Activated naive CD8-positive, alpha-beta T cell treated with anti-CD3 and anti-CD28 coated beads, Interleukin-2, amount 10 ng/mL, durations not matched to agents 7 days and 5 days (primary cell): Measurements from ENCODE around the gene WIF1. TPM values are rescaled to one million over a fixed set of nuclear protein-coding genes. Genes with fewer than 3 reads are reported as not detected.

Experiments
- ATAC-seq: fragments of 150-1000 bp; cut with Tn5 transposase; one replicate; pipeline ENCODE4 v1.10.0; 2021; ENCODE audit warnings: low read depth, moderate library complexity
- POLR2A ChIA-PET: fragments of 350-600 bp; sonication (Branson Sonifier 250); formaldehyde crosslinking; loops from one replicate; lab custom pipeline; 2021; ENCODE audit warnings: antibody characterized with exemption; lab: Charles Lee
- DNase-seq: peaks from one replicate; pipeline ENCODE4 v3.0.0; 2021
- H3K27ac Mint-ChIP-seq: one replicate; pipeline ENCODE4 v1.8.0; 2022; ENCODE audit warnings: mild to moderate bottlenecking, mixed read lengths
- H3K27me3 Mint-ChIP-seq: one replicate; pipeline ENCODE4 v1.8.0; 2022; ENCODE audit warnings: mild to moderate bottlenecking, moderate library complexity, mixed read lengths
- H3K36me3 Mint-ChIP-seq: one replicate; pipeline ENCODE4 v1.8.0; 2021; ENCODE audit warnings: mild to moderate bottlenecking, mixed read lengths
- H3K4me1 Mint-ChIP-seq: one replicate; pipeline ENCODE4 v1.8.0; 2021; ENCODE audit warnings: mixed read lengths
- H3K4me3 Mint-ChIP-seq: one replicate; pipeline ENCODE4 v1.8.0; 2022; ENCODE audit warnings: mild to moderate bottlenecking, moderate library complexity, mixed read lengths
- H3K9me3 Mint-ChIP-seq: one replicate; pipeline ENCODE4 v1.8.0; 2021; ENCODE audit warnings: mixed read lengths
- total RNA-seq, 2 experiments: library from RNA; stranded (reverse); gene quantifications; one replicate each; pipeline ENCODE4 v1.2.3, GENCODE V29; 2021

Gene WIF1
- total RNA-seq, 2 experiments from 2014 or later, result not detected

GRCh38 chr12:65152012-65152411 lies 30.9 kb upstream of the WIF1 start:
- Mint-ChIP-seq H3K9me3 (no peaks in the 10 kb centered on the region), H3K4me3 (no peak overlapping the region), H3K36me3 (no peaks in the 10 kb centered on the region), H3K27ac (no peak overlapping the region), H3K27me3 (peaks cover 9% of the 10 kb centered on the region), H3K4me1 (peaks cover 18% of the 10 kb centered on the region)
- ATAC-seq (no peak), DNase-seq (no peak)
- POLR2A ChIA-PET, result no interaction called here

- no peak for DNase-seq
- POLR2A ChIA-PET, result interaction anchor here (0.6 kb wide), 1 partner anchor 15 kb away, joined by 3 read pairs; no protein-coding TSS in a partner anchor
- no peak overlapping the region for H3K4me3 Mint-ChIP-seq
- H3K4me1 Mint-ChIP-seq, result peaks cover 4% of the 10 kb centered on the region
- H3K9me3 Mint-ChIP-seq, result no peaks in the 10 kb centered on the region
- no peaks in the 10 kb centered on the region for H3K36me3 Mint-ChIP-seq
- no peak overlapping the region for H3K27ac Mint-ChIP-seq
- peaks cover 37% of the 10 kb centered on the region for H3K27me3 Mint-ChIP-seq
- no peak for ATAC-seq
Measured at GRCh38 chr12:65147312-65147905, 26.3 kb upstream of the WIF1 start.

GRCh38 chr12:65140738-65141137 lies 19.6 kb upstream of the WIF1 start:
- peaks cover 5% of the 10 kb centered on the region for H3K9me3 Mint-ChIP-seq
- peaks cover 70% of the 10 kb centered on the region for H3K27me3 Mint-ChIP-seq
- no peak overlapping the region for H3K27ac Mint-ChIP-seq
- no peak for ATAC-seq
- H3K36me3 Mint-ChIP-seq, result no peaks in the 10 kb centered on the region
- POLR2A ChIA-PET, result no interaction called here
- no peaks in the 10 kb centered on the region for H3K4me1 Mint-ChIP-seq
- H3K4me3 Mint-ChIP-seq, result no peak overlapping the region
- no peak for DNase-seq

GRCh38 chr12:65139389-65139788 lies 18.3 kb upstream of the WIF1 start:
- POLR2A ChIA-PET, result no interaction called here
- H3K4me3 Mint-ChIP-seq, result no peak overlapping the region
- no peak for DNase-seq
- no peaks in the 10 kb centered on the region for H3K36me3 Mint-ChIP-seq
- H3K27ac Mint-ChIP-seq, result no peak overlapping the region
- H3K27me3 Mint-ChIP-seq, result peaks cover 61% of the 10 kb centered on the region
- H3K9me3 Mint-ChIP-seq, result peaks cover 5% of the 10 kb centered on the region
- H3K4me1 Mint-ChIP-seq, result no peaks in the 10 kb centered on the region
- ATAC-seq, result no peak

GRCh38 chr12:65133879-65134278 lies 12.8 kb upstream of the WIF1 start:
- Mint-ChIP-seq H3K4me1 (no peaks in the 10 kb centered on the region), H3K27ac (no peak overlapping the region), H3K27me3 (peaks cover 41% of the 10 kb centered on the region), H3K4me3 (no peak overlapping the region), H3K9me3 (peaks cover 5% of the 10 kb centered on the region), H3K36me3 (no peaks in the 10 kb centered on the region)
- DNase-seq (no peak), ATAC-seq (no peak)
- POLR2A ChIA-PET, result no interaction called here

GRCh38 chr12:65126482-65126881 lies 5.4 kb upstream of the WIF1 start:
- ATAC-seq (no peak), DNase-seq (no peak)
- H3K9me3 Mint-ChIP-seq, result no peaks in the 10 kb centered on the region
- H3K27me3 Mint-ChIP-seq, result peaks cover 39% of the 10 kb centered on the region
- H3K4me3 Mint-ChIP-seq, result no peak overlapping the region
- H3K36me3 Mint-ChIP-seq, result no peaks in the 10 kb centered on the region
- H3K27ac Mint-ChIP-seq, result no peak overlapping the region
- POLR2A ChIA-PET, result no interaction called here
- peaks cover 1% of the 10 kb centered on the region for H3K4me1 Mint-ChIP-seq

GRCh38 chr12:65125975-65126374 lies 4.9 kb upstream of the WIF1 start:
- POLR2A ChIA-PET, result no interaction called here
- no peak for ATAC-seq
- Mint-ChIP-seq H3K36me3 (no peaks in the 10 kb centered on the region), H3K4me1 (peaks cover 2% of the 10 kb centered on the region), H3K27me3 (peaks cover 37% of the 10 kb centered on the region), H3K9me3 (no peaks in the 10 kb centered on the region), H3K4me3 (no peak overlapping the region), H3K27ac (no peak overlapping the region)
- DNase-seq, result no peak

- Mint-ChIP-seq H3K9me3 (no peaks in the 10 kb centered on the region), H3K36me3 (no peaks in the 10 kb centered on the region), H3K4me1 (peaks cover 5% of the 10 kb centered on the region), H3K27ac (no peak overlapping the region), H3K4me3 (no peak overlapping the region), H3K27me3 (peaks cover 40% of the 10 kb centered on the region)
- no peak for DNase-seq
- POLR2A ChIA-PET, result no interaction called here
- no peak for ATAC-seq
Measured at GRCh38 chr12:65125247-65125646, 4.1 kb upstream of the WIF1 start.

- Mint-ChIP-seq H3K36me3 (no peaks in the 10 kb centered on the region), H3K9me3 (no peaks in the 10 kb centered on the region), H3K4me1 (peaks cover 5% of the 10 kb centered on the region), H3K27me3 (peaks cover 42% of the 10 kb centered on the region), H3K27ac (no peak overlapping the region), H3K4me3 (no peak overlapping the region)
- POLR2A ChIA-PET, result no interaction called here
- ATAC-seq (no peak), DNase-seq (no peak)
Measured at GRCh38 chr12:65123435-65124063, 2.4 kb upstream of the WIF1 start.

- H3K9me3 Mint-ChIP-seq, result no peaks in the 10 kb centered on the region
- peaks cover 44% of the 10 kb centered on the region for H3K27me3 Mint-ChIP-seq
- DNase-seq (no peak), ATAC-seq (no peak)
- no peak overlapping the region for H3K27ac Mint-ChIP-seq
- H3K36me3 Mint-ChIP-seq, result no peaks in the 10 kb centered on the region
- no peak overlapping the region for H3K4me3 Mint-ChIP-seq
- peaks cover 5% of the 10 kb centered on the region for H3K4me1 Mint-ChIP-seq
- POLR2A ChIA-PET, result no interaction called here
Measured at GRCh38 chr12:65122703-65123102, 1.6 kb upstream of the WIF1 start.

- Mint-ChIP-seq H3K27ac (no peak overlapping the region), H3K4me3 (peak overlapping the region; percentile 51), H3K4me1 (peaks cover 5% of the 10 kb centered on the region), H3K36me3 (no peaks in the 10 kb centered on the region), H3K27me3 (peaks cover 40% of the 10 kb centered on the region), H3K9me3 (no peaks in the 10 kb centered on the region)
- DNase-seq, result no peak
- no peak for ATAC-seq
- POLR2A ChIA-PET, result no interaction called here
Measured at GRCh38 chr12:65121956-65122469, 908 bp upstream of the WIF1 start.

GRCh38 chr12:65119063-65119462 lies 2.0 kb downstream of the WIF1 start:
- no peak overlapping the region for H3K4me3 Mint-ChIP-seq
- DNase-seq (no peak), ATAC-seq (no peak)
- H3K27me3 Mint-ChIP-seq, result peaks cover 47% of the 10 kb centered on the region
- no peaks in the 10 kb centered on the region for H3K9me3 Mint-ChIP-seq
- H3K36me3 Mint-ChIP-seq, result no peaks in the 10 kb centered on the region
- no peak overlapping the region for H3K27ac Mint-ChIP-seq
- POLR2A ChIA-PET, result no interaction called here
- H3K4me1 Mint-ChIP-seq, result peaks cover 5% of the 10 kb centered on the region

GRCh38 chr12:65113621-65114035 lies 7.5 kb downstream of the WIF1 start:
- H3K27me3 Mint-ChIP-seq, result peaks cover 25% of the 10 kb centered on the region
- POLR2A ChIA-PET, result no interaction called here
- no peak for ATAC-seq

GRCh38 chr12:65106948-65107347 lies 14.2 kb downstream of the WIF1 start:
- Mint-ChIP-seq H3K4me3 (no peak overlapping the region), H3K27me3 (peaks cover 6% of the 10 kb centered on the region), H3K27ac (no peak overlapping the region), H3K4me1 (no peaks in the 10 kb centered on the region), H3K9me3 (no peaks in the 10 kb centered on the region), H3K36me3 (no peaks in the 10 kb centered on the region)
- DNase-seq (no peak), ATAC-seq (no peak)
- POLR2A ChIA-PET, result no interaction called here

More at GRCh38 chr12:65113621-65114035, 7.5 kb downstream of the WIF1 start:
- H3K36me3 Mint-ChIP-seq, result no peaks in the 10 kb centered on the region
- no peak overlapping the region for H3K27ac Mint-ChIP-seq
- H3K4me3 Mint-ChIP-seq, result no peak overlapping the region
- DNase-seq, result no peak
- no peaks in the 10 kb centered on the region for H3K4me1 Mint-ChIP-seq
- H3K9me3 Mint-ChIP-seq, result no peaks in the 10 kb centered on the region
